ENCODE data around the gene PAN3.

DNA sequence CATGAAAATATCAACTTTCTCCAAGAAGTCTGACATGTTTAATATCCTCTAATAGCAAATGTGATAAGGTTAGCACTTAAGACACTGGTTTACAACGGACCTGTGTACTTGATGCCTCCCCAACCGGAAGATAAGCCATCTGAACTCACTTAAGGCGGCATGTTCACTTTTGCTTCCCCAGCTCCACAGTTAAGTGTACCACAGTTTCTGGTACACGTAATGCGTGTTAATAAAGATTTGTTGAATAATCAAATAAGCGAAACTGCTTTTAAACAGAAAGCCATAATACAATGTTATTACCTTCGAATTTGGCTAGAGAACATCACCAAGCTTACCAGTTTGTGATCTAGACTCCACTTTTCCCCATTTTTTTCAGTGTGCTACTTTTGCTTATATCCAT lies 1.4 kb upstream of the PAN3 start:
- TF ChIP-seq GABPA (IDR thresholded peaks at IDR 0.05; ENCODE audit: low read depth): no peak
- TF ChIP-seq POLR2AphosphoS5 (IDR thresholded peaks at IDR 0.05; ENCODE audit: low read depth): no peak
